Colonic mucosa (tissue), 4 donors: ENCODE data around the gene LTBR. TPM values are rescaled to one million over a fixed set of nuclear protein-coding genes. Genes with fewer than 3 reads are reported as not detected.

Experiments
- DNase-seq: peaks from one replicate; pipeline ENCODE4 v3.0.0-alpha.2; 2020
- H3K27ac ChIP-seq: fragments of 200-600 bp; one replicate; pipeline ENCODE4 v1.8.0; 2021
- H3K27me3 ChIP-seq: fragments of 200-600 bp; one replicate; pipeline ENCODE4 v1.8.0; 2021
- H3K36me3 ChIP-seq: fragments of 200-600 bp; one replicate; pipeline ENCODE4 v1.8.0; 2021
- H3K4me1 ChIP-seq: fragments of 200-600 bp; one replicate; pipeline ENCODE4 v1.8.0; 2021; ENCODE audit warnings: mild to moderate bottlenecking
- H3K4me3 ChIP-seq: fragments of 200-600 bp; one replicate; pipeline ENCODE4 v1.8.0; 2021
- H3K9ac ChIP-seq, 2 donors: one replicate each; pipeline ENCODE4 v1.7.0; 2013; ENCODE audit warnings: control low read depth in 2 of 2, low read depth in 2 of 2, low read length in 2 of 2
- H3K9me3 ChIP-seq: fragments of 200-600 bp; one replicate; pipeline ENCODE4 v1.8.0; 2021
- CTCF ChIP-seq: fragments of 200-600 bp; IDR thresholded peaks from one replicate; pipeline ENCODE4 v1.8.0; 2022; ENCODE audit warnings: antibody characterized with exemption, mild to moderate bottlenecking
- intact Hi-C: fragments of 100-400 bp; cut with DNase I; formaldehyde crosslinking; loops from one replicate; pipeline ENCODE4 v1.14.1; 2022
- total RNA-seq, 2 donors: library from RNA; stranded (reverse); fragmentation: NEBNext Ultra II Directional in 1 of 2; extraction: Animal tissue kit (Norgen Biotek cat#: 25700) in 1 of 2; gene quantifications; one replicate each; pipeline ENCODE4 v1.2.1, GENCODE V29; 2021
- donor health status: healthy.
- donor health status: DM: no; HTN: no; CAD: no.
- donor health status: DM: no; HTN: no; CAD: no.

The LTBR gene
- total RNA-seq, 2 donors from 2014 or later, result 84.8 to 129 TPM

- Histone ChIP-seq H3K4me3 (peak overlapping the region; percentile 0), H3K9me3 (no peaks in the 10 kb centered on the region), H3K27me3 (no peaks in the 10 kb centered on the region), H3K9ac (peak overlapping the region; percentile 73 to 89), H3K4me1 (peaks cover 11% of the 10 kb centered on the region), H3K27ac (peak overlapping the region; percentile 91), H3K36me3 (no peaks in the 10 kb centered on the region)
- peak; percentile 26 for TF ChIP-seq CTCF
- intact Hi-C loops, result no loop called here
- peak; percentile 65 for DNase-seq
Observed at GRCh38 chr12:6376079-6376869, 7.7 kb upstream of the LTBR start.

- intact Hi-C loops, result no loop called here
- H3K4me3 ChIP-seq, result no peak overlapping the region
- peak overlapping the region; percentile 26 to 89 for H3K9ac ChIP-seq
- peaks cover 11% of the 10 kb centered on the region for H3K4me1 ChIP-seq
- DNase-seq, result no peak
- TF ChIP-seq CTCF, result peak; percentile 1
- H3K27me3 ChIP-seq, result no peaks in the 10 kb centered on the region
- H3K9me3 ChIP-seq, result no peaks in the 10 kb centered on the region
- peak overlapping the region; percentile 91 for H3K27ac ChIP-seq
- no peaks in the 10 kb centered on the region for H3K36me3 ChIP-seq
Observed at GRCh38 chr12:6376870-6377666, 6.9 kb upstream of the LTBR start.

GRCh38 chr12:6377667-6377994, 6.3 kb upstream of the LTBR start:
- no peaks in the 10 kb centered on the region for H3K36me3 ChIP-seq
- no peak for TF ChIP-seq CTCF
- peaks cover 11% of the 10 kb centered on the region for H3K4me1 ChIP-seq
- H3K27ac ChIP-seq, result peak overlapping the region; percentile 91
- H3K9ac ChIP-seq, result peak overlapping the region; percentile 26 to 89
- DNase-seq, result peak; percentile 82
- no peaks in the 10 kb centered on the region for H3K9me3 ChIP-seq
- intact Hi-C loops, result no loop called here
- H3K27me3 ChIP-seq, result no peaks in the 10 kb centered on the region
- H3K4me3 ChIP-seq, result no peak overlapping the region

GRCh38 chr12:6378709-6379472, 5.1 kb upstream of the LTBR start:
- TF ChIP-seq CTCF, result no peak
- H3K4me1 ChIP-seq, result peaks cover 16% of the 10 kb centered on the region
- H3K27me3 ChIP-seq, result no peaks in the 10 kb centered on the region
- H3K27ac ChIP-seq, result no peak overlapping the region
- no peaks in the 10 kb centered on the region for H3K36me3 ChIP-seq
- no peak overlapping the region for H3K4me3 ChIP-seq
- intact Hi-C loops, result no loop called here
- peak overlapping the region in 1 of 2 donors; percentile 31 for H3K9ac ChIP-seq
- peak; percentile 25 for DNase-seq
- no peaks in the 10 kb centered on the region for H3K9me3 ChIP-seq
